HL-60 (cell line): ENCODE data around the gene CFAP61.

Source experiments
- CTCF ChIP-seq: IDR thresholded peaks from one replicate; pipeline ENCODE4 v1.5.1; 2011; ENCODE audit warnings: low read length, control low read depth, inconsistent platforms; ENCODE audit not compliant: insufficient read depth
- POLR2AphosphoS5 ChIP-seq: IDR thresholded peaks from 2 replicates; pipeline ENCODE4 v1.6.1; 2012; ENCODE audit warnings: low read depth

- TF ChIP-seq CTCF (no peak), POLR2AphosphoS5 (no peak)
Measured at GRCh38 chr20:20009784-20010253, 42.5 kb upstream of the CFAP61 start.
